Motor neuron (in vitro differentiated cells): ENCODE results near the gene SUCO. TPM values are rescaled to one million over a fixed set of nuclear protein-coding genes. Genes with fewer than 3 reads are reported as not detected.
A peak's percentile ranks its signal among the peaks of the same experiment; 100 is the strongest.
"Not testable (repeated sequence)": the region's sequence is repeated elsewhere in the genome, so short reads cannot be mapped to it uniquely, and the experiment has no call there.

Source experiments
- ATAC-seq, 8 experiments: fragments of 200-7000 bp; cut with Tn5 transposase; replicated peaks in 6 of 8; 2 replicates each; pipeline ENCODE4 v1.8.0; 2021; ENCODE audit warnings: mild to moderate bottlenecking in 8 of 8, moderate library complexity in 8 of 8
- H3K27ac ChIP-seq, 2 donors: fragments of 250-450 bp; sonication (Bioruptor Pico); 2 replicates each; pipeline ENCODE4 v1.9.0; 2021; ENCODE audit warnings: antibody characterized with exemption in 2 of 2, mild to moderate bottlenecking in 2 of 2, moderate library complexity in 1 of 2
- H3K4me1 ChIP-seq, 2 donors: fragments of 250-450 bp; sonication (Bioruptor Pico); replicated peaks in 1 of 2; 2 replicates each; pipeline ENCODE4 v1.6.1; 2021; ENCODE audit warnings: antibody characterized with exemption in 2 of 2, mild to moderate bottlenecking in 2 of 2, moderate library complexity in 1 of 2
- H3K4me3 ChIP-seq, 5 donors: fragments of 250-450 bp; sonication (Bioruptor Pico); 2 replicates each; pipeline ENCODE4 v1.9.0; 2021; ENCODE audit warnings: antibody characterized with exemption in 5 of 5, mild to moderate bottlenecking in 5 of 5, moderate library complexity in 4 of 5
- WGBS, 10 experiments: fragments of 450-650 bp; shearing (Covaris generic); methylation state at CpG; one replicate each; pipeline ENCODE4 v1.0.0; 2022; 5-methylcytosine and 5-hydroxymethylcytosine counted together
- in situ Hi-C, 9 experiments: fragments of 400-800 bp; cut with MboI; loops; one replicate each; pipeline ENCODE4 v1.15.0; 2021; ENCODE audit warnings: low sequenced_read_pairs in 9 of 9, low pct_unique_long_range_greater_than_20kb in 2 of 9; ENCODE audit not compliant: unreplicated experiment in 9 of 9
- total RNA-seq, 8 experiments: library from RNA; unstranded; fragments of 300-600 nt; gene quantifications; 2 replicates each; pipeline versions ENCODE4 v1.2.3 to v1.2.4, GENCODE V29; 2022

SUCO gene, protein sequence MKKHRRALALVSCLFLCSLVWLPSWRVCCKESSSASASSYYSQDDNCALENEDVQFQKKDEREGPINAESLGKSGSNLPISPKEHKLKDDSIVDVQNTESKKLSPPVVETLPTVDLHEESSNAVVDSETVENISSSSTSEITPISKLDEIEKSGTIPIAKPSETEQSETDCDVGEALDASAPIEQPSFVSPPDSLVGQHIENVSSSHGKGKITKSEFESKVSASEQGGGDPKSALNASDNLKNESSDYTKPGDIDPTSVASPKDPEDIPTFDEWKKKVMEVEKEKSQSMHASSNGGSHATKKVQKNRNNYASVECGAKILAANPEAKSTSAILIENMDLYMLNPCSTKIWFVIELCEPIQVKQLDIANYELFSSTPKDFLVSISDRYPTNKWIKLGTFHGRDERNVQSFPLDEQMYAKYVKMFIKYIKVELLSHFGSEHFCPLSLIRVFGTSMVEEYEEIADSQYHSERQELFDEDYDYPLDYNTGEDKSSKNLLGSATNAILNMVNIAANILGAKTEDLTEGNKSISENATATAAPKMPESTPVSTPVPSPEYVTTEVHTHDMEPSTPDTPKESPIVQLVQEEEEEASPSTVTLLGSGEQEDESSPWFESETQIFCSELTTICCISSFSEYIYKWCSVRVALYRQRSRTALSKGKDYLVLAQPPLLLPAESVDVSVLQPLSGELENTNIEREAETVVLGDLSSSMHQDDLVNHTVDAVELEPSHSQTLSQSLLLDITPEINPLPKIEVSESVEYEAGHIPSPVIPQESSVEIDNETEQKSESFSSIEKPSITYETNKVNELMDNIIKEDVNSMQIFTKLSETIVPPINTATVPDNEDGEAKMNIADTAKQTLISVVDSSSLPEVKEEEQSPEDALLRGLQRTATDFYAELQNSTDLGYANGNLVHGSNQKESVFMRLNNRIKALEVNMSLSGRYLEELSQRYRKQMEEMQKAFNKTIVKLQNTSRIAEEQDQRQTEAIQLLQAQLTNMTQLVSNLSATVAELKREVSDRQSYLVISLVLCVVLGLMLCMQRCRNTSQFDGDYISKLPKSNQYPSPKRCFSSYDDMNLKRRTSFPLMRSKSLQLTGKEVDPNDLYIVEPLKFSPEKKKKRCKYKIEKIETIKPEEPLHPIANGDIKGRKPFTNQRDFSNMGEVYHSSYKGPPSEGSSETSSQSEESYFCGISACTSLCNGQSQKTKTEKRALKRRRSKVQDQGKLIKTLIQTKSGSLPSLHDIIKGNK (N-terminal part only)
- total RNA-seq = 100 to 1,000 TPM in 4 of 8 experiments, 10 to 100 TPM in 4; 26.1 to 532 (median 107) TPM

DNA sequence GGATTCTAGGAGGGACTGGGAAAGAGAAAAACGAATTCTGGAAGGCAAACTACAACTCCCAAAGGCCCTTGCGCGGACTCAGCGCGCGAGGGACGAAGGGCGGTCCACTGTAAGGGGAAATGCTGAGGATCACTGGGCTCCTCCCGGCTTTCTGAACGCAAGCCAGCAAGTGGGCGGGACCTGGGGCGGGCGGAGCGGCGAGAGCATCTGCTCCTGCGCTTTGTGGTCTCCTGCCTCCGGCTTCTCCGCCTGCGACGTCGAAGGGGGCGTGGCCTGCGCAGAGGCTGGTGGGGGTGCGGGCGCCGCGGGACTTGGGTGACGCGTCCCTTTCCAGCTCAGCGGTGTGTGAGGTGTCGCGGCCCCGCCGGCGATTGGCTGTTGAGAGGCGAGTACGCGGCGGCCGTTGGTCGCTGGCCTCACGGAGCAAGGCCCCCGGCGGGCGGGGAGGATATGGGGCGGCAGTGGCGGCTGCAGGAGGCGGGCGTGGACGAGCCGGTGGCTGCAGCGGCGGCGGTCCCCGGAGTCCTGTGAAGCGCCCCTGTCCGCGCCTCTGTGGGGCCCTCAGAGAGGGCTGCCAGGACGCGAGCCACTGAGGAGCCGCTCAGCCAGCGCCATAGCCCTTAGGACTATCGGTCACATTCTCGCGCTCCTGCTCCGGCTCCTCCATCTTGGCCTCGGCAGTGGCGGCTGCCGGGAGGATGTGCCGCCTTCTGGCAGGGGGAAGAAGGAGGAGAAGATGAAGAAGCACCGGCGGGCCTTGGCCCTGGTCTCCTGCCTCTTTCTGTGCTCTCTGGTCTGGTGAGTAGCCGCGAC lies at the start of gene SUCO:
SUCO (plus strand) TSS at position 451 of the 813 bp plus-strand sequence; CDS start at position 737, 286 bp downstream.
- ATAC-seq = peak; percentile 79 to 92 (median 90)
- in situ Hi-C loops = no loop called here

DNA sequence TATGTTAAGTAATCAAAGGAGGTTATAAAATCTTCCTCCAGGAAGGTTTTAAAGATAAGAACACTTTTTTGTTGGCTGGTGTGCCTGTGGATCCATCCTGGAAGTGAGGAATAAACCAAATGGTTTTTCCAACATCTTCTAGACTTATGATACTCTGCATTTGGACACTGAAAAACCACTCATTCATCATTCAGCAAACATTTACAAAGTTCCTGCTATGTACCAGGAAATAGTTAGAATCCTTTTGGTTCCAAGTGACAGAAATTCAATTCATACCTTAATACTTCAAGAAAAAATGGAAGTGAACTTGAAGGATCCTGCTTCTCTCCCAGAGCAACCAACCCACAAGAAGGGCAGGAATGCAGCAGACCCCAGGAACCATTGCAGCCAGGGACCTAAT lies 49.5 kb upstream of the SUCO start:
- H3K4me1 ChIP-seq = no peaks in the 10 kb centered on the region
- in situ Hi-C loops = no loop called here
- ATAC-seq = no peak
- H3K4me3 ChIP-seq = no peak overlapping the region
- H3K27ac ChIP-seq = no peak overlapping the region

More for the DNA sequence above, at the start of gene SUCO:
- Histone ChIP-seq H3K27ac (peak within 1 kb of the TSS; percentile 95 to 97), H3K4me3 (peak within 1 kb of the TSS; percentile 49 to 90 (median 61)), H3K4me1 (peaks cover 5 to 26% of the 10 kb centered on the region in 2 donors)
- 0 to 3% (median 0%) methylated on average over 3 to 27 of the region's 74 CpGs; no CpG with 5 or more reads in 5 of the 10 experiments for WGBS, 10 experiments

DNA sequence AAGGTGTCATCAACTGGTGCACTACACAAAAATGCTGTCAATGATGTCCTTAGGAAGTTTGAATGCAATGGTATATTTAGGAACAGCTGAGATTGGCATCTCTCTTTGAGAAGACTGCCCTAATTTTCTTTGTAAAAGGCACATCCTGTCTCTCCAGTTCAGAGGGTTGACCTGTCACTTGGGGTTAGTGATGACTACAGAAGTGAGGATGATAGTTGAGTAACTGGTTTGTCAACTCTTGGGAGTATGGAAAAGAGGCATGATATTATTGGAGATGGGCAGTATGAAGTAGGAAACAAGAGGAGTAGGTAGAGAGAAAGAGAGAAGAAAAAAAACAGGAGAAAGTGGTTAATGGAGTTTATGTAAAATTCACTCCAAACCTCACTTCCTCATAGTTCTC lies 48.7 kb upstream of the SUCO start:
- no peak for ATAC-seq
- in situ Hi-C loops = no loop called here
- Histone ChIP-seq H3K4me1 (no peaks in the 10 kb centered on the region), H3K27ac (no peak overlapping the region), H3K4me3 (no peak overlapping the region)

GRCh38 chr1:172485626-172486025 lies 47.3 kb upstream of the SUCO start:
- in situ Hi-C loops = no loop called here
- Histone ChIP-seq H3K4me1 (no peaks in the 10 kb centered on the region), H3K27ac (no peak overlapping the region), H3K4me3 (no peak overlapping the region)
- WGBS, 10 experiments = 25 to 86% (median 71%) methylated on average over 2 to 5 of the region's 5 CpGs; no CpG with 5 or more reads in 1 of the 10 experiments
- no peak for ATAC-seq

DNA sequence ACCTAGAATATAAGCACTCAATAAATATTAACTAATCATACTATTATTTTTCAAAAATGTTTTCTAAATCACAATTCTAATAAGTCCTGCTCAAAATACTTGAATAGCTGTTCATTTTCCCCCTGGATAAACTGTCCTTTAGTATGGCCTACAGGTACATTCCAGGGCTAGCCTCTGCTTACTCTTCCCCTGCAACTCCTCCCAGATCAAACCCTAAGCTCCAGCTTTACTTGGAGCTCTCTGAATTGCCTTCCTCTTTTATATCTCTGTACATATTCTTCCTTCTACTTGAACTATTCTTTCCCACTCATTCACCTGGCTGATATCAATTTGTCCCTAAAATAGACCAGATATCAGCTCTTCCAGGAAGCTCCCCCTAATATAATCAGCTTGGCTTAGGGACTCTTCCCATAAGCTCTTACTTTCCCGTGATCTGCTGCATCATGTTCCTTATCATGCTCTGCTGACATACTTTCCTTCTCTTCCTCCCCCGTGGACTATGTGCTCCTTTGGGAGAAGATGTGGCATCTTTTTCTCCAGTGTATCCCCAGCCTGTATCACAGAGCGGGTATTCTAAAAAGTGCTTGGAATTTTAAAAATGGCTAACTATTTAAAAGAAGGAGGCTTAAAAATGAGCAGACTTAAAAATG lies 46.0 kb upstream of the SUCO start:
- no peak overlapping the region for H3K4me3 ChIP-seq
- no peak for ATAC-seq
- WGBS, 10 experiments = 21 to 100% (median 77%) methylated on average over 1 to 3 of the region's 3 CpGs; no CpG with 5 or more reads in 1 of the 10 experiments
- in situ Hi-C loops = no loop called here
- H3K4me1 ChIP-seq = no peaks in the 10 kb centered on the region
- H3K27ac ChIP-seq = no peak overlapping the region

DNA sequence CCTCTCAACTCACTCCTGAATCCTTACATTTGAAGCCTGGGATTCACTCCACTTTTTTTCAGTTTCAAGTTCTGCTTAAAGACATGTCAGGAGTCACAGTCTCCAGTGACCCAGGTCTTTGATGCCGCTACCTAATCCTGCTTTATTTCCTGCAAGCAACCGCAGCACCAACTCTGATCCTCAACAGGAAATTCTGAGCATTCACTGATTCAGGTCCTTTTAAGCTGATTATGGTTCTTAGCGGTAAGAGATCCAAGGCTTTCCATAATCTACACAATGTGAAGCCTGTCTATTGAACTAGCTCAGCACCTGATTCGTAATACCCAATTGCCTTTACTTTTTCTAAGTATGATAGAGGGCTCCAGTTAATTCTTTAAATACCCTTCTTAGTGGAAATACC lies 45.4 kb upstream of the SUCO start:
- H3K4me1 ChIP-seq = no peaks in the 10 kb centered on the region
- no peak for ATAC-seq
- 0 to 100% (median 69%) methylated on average over 1 to 4 of the region's 4 CpGs; no CpG with 5 or more reads in 1 of the 10 experiments for WGBS, 10 experiments
- in situ Hi-C loops = no loop called here
- H3K4me3 ChIP-seq = no peak overlapping the region
- no peak overlapping the region for H3K27ac ChIP-seq

GRCh38 chr1:172488393-172488792 lies 44.6 kb upstream of the SUCO start:
- Histone ChIP-seq H3K4me3 (no peak overlapping the region), H3K27ac (no peak overlapping the region), H3K4me1 (no peaks in the 10 kb centered on the region)
- in situ Hi-C loops = no loop called here
- no peak for ATAC-seq
- WGBS, 10 experiments = 18 to 96% (median 82%) methylated on average over 2 to 3 of the region's 3 CpGs; no CpG with 5 or more reads in 2 of the 10 experiments

- H3K4me1 ChIP-seq = no peaks in the 10 kb centered on the region
- 21 to 100% (median 86%) methylated on average over 2 to 3 of the region's 3 CpGs; no CpG with 5 or more reads in 3 of the 10 experiments for WGBS, 10 experiments
- no peak overlapping the region for H3K4me3 ChIP-seq
- no peak for ATAC-seq
- in situ Hi-C loops = no loop called here
- no peak overlapping the region for H3K27ac ChIP-seq
Observed at GRCh38 chr1:172489847-172490246, 43.1 kb upstream of the SUCO start.

- in situ Hi-C loops = no loop called here
- H3K4me1 ChIP-seq = peaks cover 0 to 2% of the 10 kb centered on the region in 2 donors
- 0 to 100% (median 78%) methylated on average over 1 of the region's 1 CpG; no CpG with 5 or more reads in 3 of the 10 experiments for WGBS, 10 experiments
- no peak overlapping the region for H3K4me3 ChIP-seq
- no peak overlapping the region for H3K27ac ChIP-seq
- no peak for ATAC-seq
Observed at GRCh38 chr1:172492421-172492820, 40.5 kb upstream of the SUCO start.

DNA sequence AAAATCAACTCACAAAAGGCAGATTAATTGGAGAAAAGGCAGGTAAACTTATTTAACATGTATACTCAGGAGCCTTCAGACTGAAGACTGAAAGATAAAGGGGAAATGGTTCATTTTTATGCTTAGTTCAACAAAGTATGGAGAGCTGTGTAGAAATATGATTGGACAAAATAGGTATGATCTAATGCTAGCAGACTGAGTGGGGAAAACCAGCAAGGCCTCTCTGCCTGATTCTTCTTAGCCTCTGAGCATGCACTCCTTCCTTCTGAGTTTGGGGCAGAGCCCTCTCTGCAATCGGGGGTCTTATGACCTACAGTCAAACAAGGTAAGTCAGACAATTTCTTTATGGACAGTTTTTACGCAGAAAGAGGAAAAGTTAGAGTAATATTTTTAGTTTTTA lies 38.8 kb upstream of the SUCO start:
- WGBS, 10 experiments = 17 to 94% (median 69%) methylated on average over 1 to 2 of the region's 2 CpGs; no CpG with 5 or more reads in 2 of the 10 experiments
- in situ Hi-C loops = no loop called here
- H3K4me3 ChIP-seq = no peak overlapping the region
- ATAC-seq = no peak
- H3K27ac ChIP-seq = no peak overlapping the region
- H3K4me1 ChIP-seq = peaks cover 0 to 2% of the 10 kb centered on the region in 2 donors

- ATAC-seq, H3K27ac ChIP-seq, H3K4me3 ChIP-seq, H3K4me1 ChIP-seq, in situ Hi-C loops: not testable (repeated sequence)
- 94 to 100% (median 100%) methylated on average over 1 to 3 of the region's 5 CpGs; no CpG with 5 or more reads in 6 of the 10 experiments for WGBS, 10 experiments
Observed at GRCh38 chr1:172496127-172496526, 36.8 kb upstream of the SUCO start.

DNA sequence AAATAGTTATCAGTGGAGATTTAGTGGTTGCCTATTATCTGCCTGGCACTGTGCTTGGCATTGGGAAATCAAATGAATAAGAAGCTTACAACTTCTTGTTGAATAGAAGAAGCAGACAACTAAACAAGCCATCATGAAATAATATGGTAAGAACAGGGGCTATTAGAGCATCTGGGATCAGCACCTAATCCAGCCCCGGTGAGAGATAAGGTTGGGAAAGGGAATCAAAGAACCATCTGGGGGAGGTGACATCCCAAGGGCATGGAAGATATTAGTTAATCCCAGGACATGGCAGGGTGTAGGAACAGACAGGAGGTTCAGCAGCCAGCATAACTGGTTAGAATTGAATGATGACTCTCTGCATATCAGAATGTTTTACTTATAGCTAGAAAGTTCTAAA lies 36.3 kb upstream of the SUCO start:
- WGBS, 10 experiments = 0 to 100% (median 85%) methylated on average over 1 of the region's 1 CpG; no CpG with 5 or more reads in 3 of the 10 experiments
- Histone ChIP-seq H3K27ac (no peak overlapping the region), H3K4me1 (peaks cover 0 to 2% of the 10 kb centered on the region in 2 donors), H3K4me3 (no peak overlapping the region)
- in situ Hi-C loops = no loop called here
- no peak for ATAC-seq
